Measurements from ENCODE around the gene AGRN. TPM values are rescaled to one million over a fixed set of nuclear protein-coding genes. Genes with fewer than 3 reads are reported as not detected.

AGRN gene
- total RNA-seq (ENCODE audit: low replicate concordance) = 27.4 and 48.4 TPM in 2 replicates

GRCh38 chr1:1020000-1020404, at the start of gene AGRN:
AGRN (plus strand) TSS chr1:1020120; CDS start chr1:1020173, 53 bp downstream.

GRCh38 chr1:981955-982558, 37.9 kb upstream of the AGRN start, which contains the start of gene PERM1:
PERM1 (minus strand) TSS chr1:982093; CDS start chr1:981029, 1,064 bp downstream.

GRCh38 chr1:999725-1000356, 20.1 kb upstream of the AGRN start, which contains the start of gene HES4:
HES4 (minus strand) TSS chr1:1000097; CDS start chr1:999973, 124 bp downstream.

GRCh38 chr1:1013105-1013921, 6.6 kb upstream of the AGRN start, which contains the start of gene ISG15:
ISG15 (plus strand) TSS chr1:1013497; CDS start chr1:1013574, 77 bp downstream.

GRCh38 chr1:1073743-1074587, 54.0 kb downstream of the AGRN start, which contains the start of gene RNF223:
RNF223 (minus strand) TSS chr1:1074306; CDS start chr1:1072566, 1,740 bp downstream.

Other genes starting within 250 kb of the AGRN start
- 0.23 and 4.4 TPM in 2 replicates for gene SAMD11, start 96.2 kb upstream of the AGRN start, total RNA-seq (ENCODE audit: low replicate concordance)
- gene NOC2L, start 60.9 kb upstream of the AGRN start, total RNA-seq (ENCODE audit: low replicate concordance) = 60.7 and 94.6 TPM in 2 replicates
- gene KLHL17, start 59.5 kb upstream of the AGRN start, total RNA-seq (ENCODE audit: low replicate concordance) = 2.8 and 5.0 TPM in 2 replicates
- under 0.01 and 0.60 TPM in 2 replicates for gene PLEKHN1, start 53.6 kb upstream of the AGRN start, total RNA-seq (ENCODE audit: low replicate concordance)
- gene PERM1, start 38.0 kb upstream of the AGRN start, total RNA-seq (ENCODE audit: low replicate concordance) = 0.12 and 0.15 TPM in 2 replicates
- gene HES4, start 20.0 kb upstream of the AGRN start, total RNA-seq (ENCODE audit: low replicate concordance) = 1.9 and 19.8 TPM in 2 replicates
- gene ISG15, start 6.6 kb upstream of the AGRN start, total RNA-seq (ENCODE audit: low replicate concordance) = 41.5 and 138 TPM in 2 replicates
- not detected in 2 replicates for gene RNF223, start 54.2 kb downstream of the AGRN start, total RNA-seq (ENCODE audit: low replicate concordance)
- gene C1orf159, start 96.0 kb downstream of the AGRN start, total RNA-seq (ENCODE audit: low replicate concordance) = 2.1 and 3.7 TPM in 2 replicates
- gene TTLL10, start 153.8 kb downstream of the AGRN start, total RNA-seq (ENCODE audit: low replicate concordance) = not detected in 2 replicates
- not detected in 2 replicates for gene TNFRSF18, start 186.5 kb downstream of the AGRN start, total RNA-seq (ENCODE audit: low replicate concordance)
- not detected in 2 replicates for gene TNFRSF4, start 194.0 kb downstream of the AGRN start, total RNA-seq (ENCODE audit: low replicate concordance)
- 100 and 148 TPM in 2 replicates for gene SDF4, start 211.9 kb downstream of the AGRN start, total RNA-seq (ENCODE audit: low replicate concordance)
- 9.9 and 24.7 TPM in 2 replicates for gene B3GALT6, start 212.1 kb downstream of the AGRN start, total RNA-seq (ENCODE audit: low replicate concordance)
- 0.35 and 0.53 TPM in 2 replicates for gene C1QTNF12, start 226.6 kb downstream of the AGRN start, total RNA-seq (ENCODE audit: low replicate concordance)

Data from smooth muscle cell of the coronary artery (primary cell).